Heart right ventricle (tissue), 16 donors: ENCODE measurements around the gene SDK2. TPM values are rescaled to one million over a fixed set of nuclear protein-coding genes. Genes with fewer than 3 reads are reported as not detected.
A peak's percentile ranks its signal among the peaks of the same experiment; 100 is the strongest.

ENCODE experiments used
- ATAC-seq, 8 donors: fragments of 200-7000 bp; cut with Tn5 transposase; one replicate each; pipeline ENCODE4 v1.9.1; 2020; ENCODE audit warnings: mild to moderate bottlenecking in 8 of 8, moderate library complexity in 8 of 8, moderate number of reproducible peaks in 1 of 8
- DNase-seq, 2 donors: peaks; one replicate each; pipeline ENCODE4 v3.0.0-alpha.2; 2020
- H3K27ac ChIP-seq, 10 donors: fragments of 200-600 bp; sonication (generic) in 2 of 10; one replicate each; pipeline versions ENCODE4 v1.5.0 to v1.8.0; 2020 to 2022; ENCODE audit warnings: mild to moderate bottlenecking in 3 of 10
- H3K27me3 ChIP-seq, 7 donors: fragments of 200-600 bp; one replicate each; pipeline ENCODE4 v1.8.0; 2021 to 2022; ENCODE audit warnings: mild to moderate bottlenecking in 2 of 7
- H3K36me3 ChIP-seq, 9 donors: fragments of 200-600 bp; sonication (generic) in 1 of 9; one replicate each; pipeline versions ENCODE4 v1.5.0 to v1.8.0; 2020 to 2022; ENCODE audit warnings: mild to moderate bottlenecking in 2 of 9
- H3K4me1 ChIP-seq, 9 donors: fragments of 200-600 bp; sonication (generic) in 1 of 9; one replicate each; pipeline versions ENCODE4 v1.5.0 to v1.8.0; 2020 to 2022; ENCODE audit warnings: mild to moderate bottlenecking in 4 of 9
- H3K4me3 ChIP-seq, 10 donors: fragments of 200-600 bp; sonication (generic) in 2 of 10; one replicate each; pipeline versions ENCODE4 v1.5.0 to v1.8.0; 2020 to 2022; ENCODE audit warnings: mild to moderate bottlenecking in 7 of 10, moderate library complexity in 2 of 10
- H3K9me3 ChIP-seq, 11 donors: fragments of 200-600 bp in 10 of 11; sonication (generic) in 2 of 11; one replicate each; pipeline versions ENCODE4 v1.5.0 to v1.8.0; 2013 to 2022; ENCODE audit warnings: mild to moderate bottlenecking in 2 of 11, control low read depth in 1 of 11, moderate library complexity in 1 of 11
- WGBS, 2 donors: extraction: QIAGEN DNeasy Blood & Tissue Kit; methylation state at CpG; one replicate each; pipeline ENCODE4 v1.1.7; 2013; ENCODE audit warnings: inconsistent platforms in 1 of 2; 5-methylcytosine and 5-hydroxymethylcytosine counted together
- intact Hi-C, 10 donors: fragments of 100-400 bp; cut with DNase I; formaldehyde crosslinking; loops; one replicate each; pipeline versions ENCODE4 v1.11.1 to v1.14.2; 2022
- polyA plus RNA-seq, 2 donors: library from polyadenylated mRNA; stranded (reverse); fragments of 200-250 nt; gene quantifications; one replicate each; pipeline ENCODE4 v1.2.3, GENCODE V29; 2013
- total RNA-seq, 10 donors: library from RNA; stranded (reverse); fragmentation: NEBNext Ultra II Directional in 3 of 10; extraction: Animal tissue kit (Norgen Biotek cat#: 25700) in 3 of 10; gene quantifications; one replicate each; pipeline versions ENCODE4 v1.2.1 to v1.2.4, GENCODE V29; 2021 to 2023
- TF ChIP-seq, protein P1 (sequence below), 9 donors: fragments of 200-600 bp; sonication (generic) in 2 of 9; IDR thresholded peaks; one replicate each; pipeline versions ENCODE4 v1.5.0 to v1.8.0; 2021 to 2022; ENCODE audit warnings: antibody characterized with exemption in 9 of 9, mild to moderate bottlenecking in 5 of 9, moderate library complexity in 1 of 9
- donor health status: Arrhythmogenic right ventricular cardiomyopathy.
- donor health status: ischemic (EF 13 %, LVEDD 7.1; RV severe dilation, severe dysfunction).
- donor health status: healthy with polysubstance abuse.
- donor health status: DM: no; HTN: yes; CAD: no.
- donor health status: DM: no; HTN: no; CAD: no.
- donor health status: ischemic (EF 25% LVEDD 6.9; RV normal size, moderate dysfunction).
- donor health status: ischemic (EF 25% LVEDD 5.7; RV mildly dilated, moderate dysfunction).
- donor health status: healthy.
- donor health status: DM: yes; HTN: yes; CAD: no.
- donor health status: Ischemic cardiomyopathy.
- donor health status: ischemic (EF 35%, LVEDD 5.7; RV mildly dilated, moderate dysfunction).
- donor health status: nonischemic (EF 11% LVEDD 7.7; RV severe dilation, severe dysfunction).
- donor health status: DM: yes; HTN: yes; CAD: no.
- donor health status: PGD.
- donor health status: ischemic (EF 29% LVEDD 5.4; RV normal size, mild dysfunction).
- donor health status: nonischemic (EF 23%, LVEDD 6.1; RV moderate dilation, normal function).

SDK2 gene
- total and polyA plus RNA-seq, 12 donors: 0.44 to 4.2 (median 1.9) TPM

DNA sequence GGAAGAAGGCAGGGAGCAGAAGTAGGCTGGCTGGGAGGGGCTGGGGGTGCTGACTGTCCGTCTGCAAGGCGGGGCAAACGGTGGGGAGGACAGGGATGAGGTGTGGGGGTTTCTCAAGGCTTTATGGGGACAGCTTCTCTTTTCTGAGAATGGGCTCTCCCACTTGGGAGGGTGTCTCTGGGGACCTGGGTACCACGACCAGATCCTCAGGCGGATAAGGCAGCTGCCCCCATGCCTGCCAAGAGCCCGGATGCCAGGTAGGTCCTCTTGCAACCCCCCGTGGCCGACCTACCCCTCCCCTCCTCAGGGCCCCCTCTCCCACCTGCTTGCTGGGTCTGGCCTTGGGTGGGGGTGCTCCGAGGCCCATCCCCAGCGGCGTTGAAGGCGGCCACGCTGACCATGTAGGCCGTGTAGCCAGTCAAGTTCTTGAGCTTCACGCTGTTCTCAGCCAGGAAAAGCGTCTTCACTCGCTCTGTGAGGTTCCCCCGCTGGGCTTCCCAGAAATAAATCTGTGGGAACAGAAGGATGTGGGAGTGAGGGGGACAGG lies 276.1 kb downstream of the SDK2 start:
- Histone ChIP-seq H3K27ac (no peak overlapping the region), H3K36me3 (no peaks in the 10 kb centered on the region), H3K27me3 (no peaks in the 10 kb centered on the region), H3K4me1 (peaks cover 10 to 32% (median 27%) of the 10 kb centered on the region in 9 donors), H3K9me3 (no peaks in the 10 kb centered on the region), H3K4me3 (no peak overlapping the region)
- intact Hi-C loops: loop anchor here (5.0 to 10.0 kb wide), 6 partner anchors 53 to 643 kb away; partner anchors contain the start of genes CDC42EP4 (in 5 of the 10) and COG1 (in 2 of the 10)
- DNase-seq (no peak), ATAC-seq (no peak)
- TF ChIP-seq, protein P1, sequence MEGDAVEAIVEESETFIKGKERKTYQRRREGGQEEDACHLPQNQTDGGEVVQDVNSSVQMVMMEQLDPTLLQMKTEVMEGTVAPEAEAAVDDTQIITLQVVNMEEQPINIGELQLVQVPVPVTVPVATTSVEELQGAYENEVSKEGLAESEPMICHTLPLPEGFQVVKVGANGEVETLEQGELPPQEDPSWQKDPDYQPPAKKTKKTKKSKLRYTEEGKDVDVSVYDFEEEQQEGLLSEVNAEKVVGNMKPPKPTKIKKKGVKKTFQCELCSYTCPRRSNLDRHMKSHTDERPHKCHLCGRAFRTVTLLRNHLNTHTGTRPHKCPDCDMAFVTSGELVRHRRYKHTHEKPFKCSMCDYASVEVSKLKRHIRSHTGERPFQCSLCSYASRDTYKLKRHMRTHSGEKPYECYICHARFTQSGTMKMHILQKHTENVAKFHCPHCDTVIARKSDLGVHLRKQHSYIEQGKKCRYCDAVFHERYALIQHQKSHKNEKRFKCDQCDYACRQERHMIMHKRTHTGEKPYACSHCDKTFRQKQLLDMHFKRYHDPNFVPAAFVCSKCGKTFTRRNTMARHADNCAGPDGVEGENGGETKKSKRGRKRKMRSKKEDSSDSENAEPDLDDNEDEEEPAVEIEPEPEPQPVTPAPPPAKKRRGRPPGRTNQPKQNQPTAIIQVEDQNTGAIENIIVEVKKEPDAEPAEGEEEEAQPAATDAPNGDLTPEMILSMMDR (IDR thresholded peaks at IDR 0.05): no peak
- 96% methylated on average over 18 of the region's 18 CpGs for WGBS, 2 donors

DNA sequence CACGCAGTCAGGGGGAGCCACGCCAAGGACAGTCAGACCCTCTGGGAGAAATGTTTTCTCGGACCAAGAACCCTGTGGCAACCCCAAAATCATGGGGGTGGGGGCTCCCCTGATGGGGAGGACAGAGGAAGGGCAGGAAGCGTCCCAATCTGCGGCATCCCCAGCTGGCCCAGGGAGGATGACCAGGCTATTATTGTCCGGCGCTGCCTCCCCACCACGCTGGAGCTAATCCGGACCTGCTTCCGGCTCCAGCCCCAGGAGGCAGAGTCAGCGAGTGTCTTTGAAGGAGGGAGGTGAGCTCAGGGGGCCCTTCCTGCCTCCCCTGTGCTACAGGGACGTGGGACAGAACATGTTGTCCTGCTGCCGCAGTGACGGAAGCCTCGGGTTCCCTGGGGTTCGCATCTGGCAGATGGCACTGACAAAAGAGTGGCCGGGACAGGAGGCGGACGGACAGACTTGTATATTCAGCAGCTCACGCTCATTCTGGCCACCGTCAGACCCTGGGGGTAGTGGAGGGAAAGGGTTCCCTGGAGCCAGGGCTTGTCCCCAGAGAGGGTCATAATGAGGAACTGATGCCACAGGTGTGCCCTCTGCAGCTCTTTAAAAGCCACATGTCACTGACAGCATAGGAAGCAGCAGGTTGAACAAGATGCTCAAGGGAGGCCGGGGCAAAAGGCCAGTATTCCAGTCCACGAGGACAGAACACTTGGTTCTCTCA lies 278.2 kb downstream of the SDK2 start:
- Histone ChIP-seq H3K4me1 (peaks cover 10 to 32% (median 27%) of the 10 kb centered on the region in 9 donors), H3K27me3 (no peaks in the 10 kb centered on the region), H3K4me3 (peak overlapping the region in 6 of 10 donors; percentile 4 to 24 (median 9)), H3K27ac (peak overlapping the region; percentile 65 to 82 (median 74)), H3K36me3 (no peaks in the 10 kb centered on the region), H3K9me3 (no peaks in the 10 kb centered on the region)
- intact Hi-C loops: loop anchor here (2.0 to 10.0 kb wide), 7 partner anchors 51 to 641 kb away; partner anchors contain the start of genes CDC42EP4 (in 5 of the 10) and COG1 (in 2 of the 10)
- peak; percentile 40 to 88 (median 70) for ATAC-seq
- TF ChIP-seq, protein P1 (IDR thresholded peaks at IDR 0.05): no peak
- peak; percentile 65 to 66 for DNase-seq
- WGBS, 2 donors: 41 to 56% methylated on average over 23 of the region's 23 CpGs

DNA sequence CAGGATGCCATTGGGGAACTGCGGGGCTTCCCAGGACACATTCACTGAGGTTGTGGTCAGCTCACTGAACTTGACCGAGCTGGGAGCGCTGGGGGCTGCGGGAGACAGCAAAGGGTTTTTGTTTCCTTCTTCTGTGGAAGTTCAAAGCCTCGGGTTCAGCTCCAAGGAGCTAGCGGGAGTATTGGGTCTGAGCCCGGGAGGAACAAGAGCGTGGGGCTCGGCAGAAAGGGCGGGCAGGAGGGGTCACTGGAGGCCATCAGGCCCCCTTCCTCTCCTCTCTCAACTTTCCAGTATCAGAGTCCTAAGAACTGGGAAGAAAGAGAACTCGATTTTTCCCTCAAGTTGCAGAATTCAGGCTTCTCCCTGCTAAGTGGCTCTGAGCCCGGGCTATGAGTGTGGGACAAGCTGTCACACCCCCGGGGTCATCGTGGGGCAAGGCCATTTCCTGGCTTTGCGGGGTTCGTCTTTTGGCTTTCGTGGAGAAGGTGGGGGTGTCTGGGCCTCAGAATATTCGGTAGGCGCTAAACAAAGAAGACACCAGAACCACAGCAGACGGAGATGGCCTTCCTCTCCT lies 278.9 kb downstream of the SDK2 start:
- H3K27me3 ChIP-seq: no peaks in the 10 kb centered on the region
- ATAC-seq (peak in 6 of 8 donors; percentile 2 to 21 (median 12)), DNase-seq (peak in 1 of 2 donors; percentile 40)
- peaks cover 11 to 35% (median 29%) of the 10 kb centered on the region in 9 donors for H3K4me1 ChIP-seq
- H3K9me3 ChIP-seq: no peaks in the 10 kb centered on the region
- H3K27ac ChIP-seq: peak overlapping the region; percentile 65 to 82 (median 74)
- TF ChIP-seq, protein P1 (IDR thresholded peaks at IDR 0.05): no peak
- 38 to 57% methylated on average over 20 of the region's 20 CpGs for WGBS, 2 donors
- H3K36me3 ChIP-seq: no peaks in the 10 kb centered on the region
- intact Hi-C loops: loop anchor here (5.0 to 10.0 kb wide), 6 partner anchors 51 to 641 kb away; partner anchors contain the start of genes CDC42EP4 (in 5 of the 10) and COG1 (in 2 of the 10)
- peak overlapping the region in 6 of 10 donors; percentile 4 to 24 (median 9) for H3K4me3 ChIP-seq

DNA sequence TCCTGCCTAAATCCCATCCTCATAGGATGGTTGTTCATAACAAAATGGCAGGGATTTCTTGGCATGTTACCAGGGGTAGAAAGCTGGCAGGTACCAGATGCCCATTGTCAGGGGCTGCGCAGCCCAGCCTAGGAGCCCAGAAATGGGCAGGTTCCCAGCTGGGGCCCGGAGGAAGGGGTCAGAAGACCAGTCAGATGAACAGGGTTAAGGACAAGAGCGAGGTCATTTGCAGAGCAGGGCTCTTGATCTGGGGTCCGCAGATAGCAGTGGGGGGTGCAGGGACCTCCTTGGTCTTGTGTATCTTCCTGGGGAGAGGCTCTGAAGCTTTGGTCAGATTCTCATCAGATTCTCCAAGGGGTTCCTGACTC lies 280.1 kb downstream of the SDK2 start:
- TF ChIP-seq, protein P1 (IDR thresholded peaks at IDR 0.05): no peak
- Histone ChIP-seq H3K27ac (no peak overlapping the region), H3K9me3 (no peaks in the 10 kb centered on the region), H3K36me3 (no peaks in the 10 kb centered on the region), H3K27me3 (no peaks in the 10 kb centered on the region), H3K4me1 (peaks cover 10 to 40% (median 35%) of the 10 kb centered on the region in 9 donors), H3K4me3 (no peak overlapping the region)
- 97 to 98% methylated on average over 4 of the region's 4 CpGs for WGBS, 2 donors
- intact Hi-C loops: loop anchor here in 4 of 10 donors (10.0 kb wide), 2 partner anchors 49 to 639 kb away; partner anchors contain the start of gene CDC42EP4 (in 2 of the 4)
- DNase-seq (no peak), ATAC-seq (no peak)
